ENCODE measurements around the gene PYCR2. TPM values are rescaled to one million over a fixed set of nuclear protein-coding genes. Genes with fewer than 3 reads are reported as not detected.
A peak's percentile ranks its signal among the peaks of the same experiment; 100 is the strongest.
"Not testable (repeated sequence)": the region's sequence is repeated elsewhere in the genome, so short reads cannot be mapped to it uniquely, and the experiment has no call there.

PYCR2 gene
- polyA plus RNA-seq, 6 donors from 2014 or later, result 57.5 to 96.5 (median 68.7) TPM

DNA sequence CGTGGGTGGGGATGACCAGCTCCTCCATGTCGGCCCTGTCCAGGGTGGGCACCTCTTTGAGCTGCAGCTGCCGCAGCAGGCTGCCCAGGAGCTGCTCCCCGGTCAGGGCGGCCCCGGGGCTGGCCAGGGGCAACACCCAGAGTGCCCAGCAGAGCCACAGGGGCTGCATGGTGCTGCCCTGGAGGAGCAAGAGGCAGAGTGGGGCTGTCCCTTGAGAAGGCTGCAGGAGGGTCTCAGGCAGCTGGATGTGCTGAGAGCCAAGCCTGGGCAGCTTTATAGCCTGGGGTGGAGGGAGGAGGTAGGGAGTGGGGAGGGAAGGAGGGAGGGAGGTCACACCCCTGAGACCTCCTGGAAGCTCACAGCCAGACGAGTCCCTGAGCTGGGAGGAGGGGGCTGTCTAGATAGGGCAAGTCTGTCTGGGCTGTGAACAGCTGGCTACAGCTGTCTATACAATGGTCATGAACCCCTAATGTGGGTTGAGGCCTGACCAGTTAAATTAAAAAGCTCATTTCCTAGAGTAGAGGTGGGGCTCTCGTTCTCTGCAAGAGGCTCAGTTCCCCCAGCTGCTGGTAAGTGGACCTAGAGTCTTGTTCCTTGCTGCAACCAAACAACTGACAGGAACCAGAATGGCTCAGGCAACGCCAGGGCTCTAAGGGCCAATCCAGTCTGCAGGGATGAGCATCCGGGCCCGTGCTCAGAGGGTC lies 35.0 kb downstream of the PYCR2 start, which contains the start of gene LEFTY1:
Gene LEFTY1, minus strand, starts transcription at position 249 of the 704 bp plus-strand sequence. Its CDS starts 80 bp downstream, at position 169.
- no peaks in the 10 kb centered on the region for H3K36me3 Mint-ChIP-seq
- H3K4me1 Mint-ChIP-seq, result peaks cover under 1 to 5% (median under 1%) of the 10 kb centered on the region in 3 donors
- H3K9me3 Mint-ChIP-seq, result no peaks in the 10 kb centered on the region
- ATAC-seq (ENCODE audit: low read depth in 2 of 2), result no peak
- peak within 1 kb of the TSS in 2 of 6 donors; percentile 38 to 42 for H3K27ac Mint-ChIP-seq
- no peak for DNase-seq
- H3K27me3 Mint-ChIP-seq, result peaks cover 0 to 9% (median 0%) of the 10 kb centered on the region in 3 donors
- H3K4me3 Mint-ChIP-seq, result peak within 1 kb of the TSS in 2 of 8 donors; percentile 10 to 47

DNA sequence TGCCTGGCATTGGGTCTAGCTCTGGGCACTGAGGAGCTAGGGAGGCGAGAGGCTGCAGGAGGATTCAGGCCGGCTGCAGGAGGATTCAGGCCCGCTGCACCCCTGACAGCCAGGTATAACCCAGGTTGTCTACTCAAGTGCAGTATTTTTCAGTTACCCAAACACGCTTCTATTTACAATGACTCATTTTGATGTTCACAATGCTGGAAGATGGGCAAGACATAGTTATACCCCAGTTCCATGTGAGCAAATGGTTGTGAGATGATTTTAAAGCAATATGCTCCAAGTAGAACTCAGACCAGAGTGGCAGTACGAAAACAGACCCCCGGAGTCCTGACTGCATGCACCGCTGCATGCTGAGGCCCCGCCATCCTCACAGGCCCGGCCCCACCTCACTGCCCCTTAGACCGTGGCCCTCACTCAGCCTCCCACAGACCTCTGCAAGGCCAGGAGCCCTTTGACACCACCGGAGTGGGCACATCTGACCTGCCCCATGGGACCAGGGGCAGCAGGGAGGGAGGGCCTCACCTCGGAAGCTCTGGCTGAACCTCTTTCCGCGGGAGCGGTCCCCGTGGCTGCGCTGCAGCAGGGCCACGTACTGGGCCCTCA lies 35.7 kb downstream of the PYCR2 start:
- Mint-ChIP-seq H3K27me3 (peaks cover 0 to 9% (median 0%) of the 10 kb centered on the region in 3 donors), H3K4me1 (peaks cover 6 to 10% (median 7%) of the 10 kb centered on the region in 3 donors), H3K4me3 (peak overlapping the region in 1 of 8 donors; percentile 19), H3K36me3 (no peaks in the 10 kb centered on the region), H3K27ac (no peak overlapping the region), H3K9me3 (no peaks in the 10 kb centered on the region)
- ATAC-seq (ENCODE audit: low read depth in 2 of 2) (no peak), DNase-seq (no peak)

DNA sequence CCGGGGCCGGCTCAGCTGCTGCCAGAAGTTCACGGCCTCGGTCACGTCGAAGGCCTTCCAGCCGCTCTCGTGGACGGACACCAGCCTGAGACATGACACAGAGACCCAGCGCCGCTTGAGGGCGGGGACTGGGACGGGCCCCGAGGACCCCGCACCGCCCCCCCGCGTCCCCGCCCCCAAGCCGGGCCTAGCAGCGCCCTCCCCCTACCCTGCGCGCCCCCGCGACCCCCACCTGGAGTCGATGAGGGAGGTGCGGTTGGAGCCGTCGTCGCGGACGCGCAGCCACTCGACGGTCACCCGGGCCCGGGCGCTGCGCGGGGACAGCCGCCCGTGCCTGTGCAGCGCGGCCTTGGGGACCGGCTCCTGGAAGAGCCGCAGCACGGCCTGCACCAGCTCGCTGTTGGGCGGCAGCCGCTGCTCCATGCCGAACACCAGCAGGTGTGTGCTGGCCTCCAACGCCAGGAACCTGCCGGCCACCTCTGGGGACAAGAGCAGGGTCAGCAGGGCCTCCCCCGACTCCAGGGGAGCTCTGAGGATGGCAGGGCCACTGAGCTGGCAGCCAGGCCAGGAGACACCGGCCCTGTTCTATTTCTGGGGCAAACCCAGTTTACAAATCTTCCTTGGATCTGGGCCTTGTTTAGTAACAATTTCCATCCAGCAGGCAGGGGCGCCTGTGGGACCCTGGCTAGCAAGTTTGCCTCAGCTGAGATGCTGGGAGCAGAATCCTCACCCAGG lies 36.3 kb downstream of the PYCR2 start:
- Mint-ChIP-seq H3K4me3 (peak overlapping the region in 1 of 8 donors; percentile 47), H3K4me1 (peaks cover 11 to 14% (median 12%) of the 10 kb centered on the region in 3 donors)
- ATAC-seq (ENCODE audit: low read depth in 2 of 2); H3K27ac Mint-ChIP-seq; DNase-seq; H3K9me3 Mint-ChIP-seq; H3K27me3 Mint-ChIP-seq; H3K36me3 Mint-ChIP-seq: not testable (repeated sequence)

DNA sequence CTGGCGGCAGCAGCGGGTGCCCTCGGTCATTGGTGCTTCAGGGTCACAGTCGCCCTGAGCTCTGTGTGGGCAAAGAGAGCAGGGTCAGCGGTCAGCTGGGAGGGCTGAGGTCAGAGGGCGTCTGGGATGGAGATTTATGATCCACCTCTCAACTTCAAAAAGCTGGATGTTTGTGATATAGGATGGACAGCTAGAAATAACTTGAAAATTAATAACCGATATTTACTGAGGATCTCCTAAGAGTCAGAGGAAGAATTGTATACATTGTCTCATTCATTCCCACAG lies 37.1 kb downstream of the PYCR2 start:
- H3K27me3 Mint-ChIP-seq, result peaks cover 0 to 9% (median 0%) of the 10 kb centered on the region in 3 donors
- no peak for DNase-seq
- H3K4me3 Mint-ChIP-seq, result peak overlapping the region in 1 of 8 donors; percentile 47
- H3K36me3 Mint-ChIP-seq, result no peaks in the 10 kb centered on the region
- no peak for ATAC-seq (ENCODE audit: low read depth in 2 of 2)
- H3K27ac Mint-ChIP-seq, result no peak overlapping the region
- H3K9me3 Mint-ChIP-seq, result no peaks in the 10 kb centered on the region
- H3K4me1 Mint-ChIP-seq, result peaks cover 11 to 14% (median 12%) of the 10 kb centered on the region in 3 donors

DNA sequence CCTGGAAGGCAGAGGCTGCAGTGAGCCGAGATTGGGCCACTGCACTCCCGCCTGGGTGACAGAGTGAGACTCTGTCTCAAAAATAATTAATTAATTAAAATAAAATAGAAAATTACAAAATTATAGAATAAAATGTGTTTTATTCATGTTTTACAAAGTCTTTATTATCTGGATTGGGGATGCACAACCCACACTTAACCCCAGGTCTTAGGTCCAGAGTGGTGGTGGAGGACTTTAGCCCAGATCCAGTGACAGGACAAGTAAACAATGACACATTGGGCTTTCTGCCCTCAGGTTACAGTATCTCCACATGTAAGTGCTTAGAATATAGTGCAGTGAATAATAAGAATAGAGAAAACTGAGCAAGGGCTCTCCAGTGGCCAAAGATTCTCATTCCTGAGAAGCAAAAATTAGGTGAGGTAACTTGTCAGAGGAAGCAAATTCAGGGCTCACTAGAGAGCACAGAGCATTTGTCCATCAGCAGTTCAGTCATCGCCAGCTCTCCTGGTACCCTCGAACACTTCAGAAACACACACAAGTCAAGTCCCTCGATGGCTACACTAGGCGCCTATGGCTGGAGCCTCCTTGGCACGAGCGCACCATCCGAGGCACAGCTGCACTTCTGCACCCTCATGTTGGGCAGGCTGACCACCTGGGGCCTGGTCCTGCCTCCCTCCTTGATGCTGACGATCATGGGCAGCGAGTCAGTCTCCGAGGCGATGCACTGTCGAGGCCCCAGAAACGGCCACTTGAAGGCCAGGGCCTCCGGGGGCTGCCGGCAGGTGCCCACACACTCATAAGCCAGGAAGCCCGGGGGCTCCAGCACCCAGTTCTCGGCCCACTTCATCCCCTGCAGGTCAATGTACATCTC lies 37.7 kb downstream of the PYCR2 start:
- peaks cover 12 to 15% (median 13%) of the 10 kb centered on the region in 3 donors for H3K4me1 Mint-ChIP-seq
- H3K27ac Mint-ChIP-seq, result no peak overlapping the region
- H3K9me3 Mint-ChIP-seq, result no peaks in the 10 kb centered on the region
- peaks cover 0 to 9% (median 0%) of the 10 kb centered on the region in 3 donors for H3K27me3 Mint-ChIP-seq
- H3K4me3 Mint-ChIP-seq, result peak overlapping the region in 2 of 8 donors; percentile 47 to 69
- H3K36me3 Mint-ChIP-seq, result no peaks in the 10 kb centered on the region
- no peak for ATAC-seq (ENCODE audit: low read depth in 2 of 2)
- DNase-seq, result no peak

DNA sequence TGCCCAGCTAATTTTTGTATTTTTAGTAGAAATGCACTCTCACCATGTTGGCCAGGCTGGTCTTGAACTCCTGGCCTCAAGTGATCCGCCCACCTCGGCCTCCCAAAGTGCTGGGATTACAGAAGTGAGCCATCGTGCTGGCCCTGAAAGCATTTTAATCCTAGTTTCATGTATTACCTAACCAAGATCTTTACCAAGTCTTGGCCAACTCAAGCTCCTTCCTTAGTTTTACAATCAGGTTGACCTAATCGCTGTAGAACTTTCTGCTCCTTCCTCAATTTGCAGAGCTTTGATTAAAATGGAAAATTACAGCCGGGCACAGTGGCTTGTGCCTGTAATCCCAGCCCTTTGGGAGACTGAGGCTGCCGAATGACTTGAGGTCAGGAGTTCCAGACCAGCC lies 38.7 kb downstream of the PYCR2 start:
- ATAC-seq (ENCODE audit: low read depth in 2 of 2) (no peak), DNase-seq (no peak)
- Mint-ChIP-seq H3K36me3 (no peaks in the 10 kb centered on the region), H3K27ac (no peak overlapping the region), H3K9me3 (no peaks in the 10 kb centered on the region), H3K27me3 (peaks cover 0 to 9% (median 0%) of the 10 kb centered on the region in 3 donors), H3K4me3 (peak overlapping the region in 3 of 8 donors; percentile 15 to 61 (median 53)), H3K4me1 (peaks cover 19 to 26% (median 24%) of the 10 kb centered on the region in 3 donors)

DNA sequence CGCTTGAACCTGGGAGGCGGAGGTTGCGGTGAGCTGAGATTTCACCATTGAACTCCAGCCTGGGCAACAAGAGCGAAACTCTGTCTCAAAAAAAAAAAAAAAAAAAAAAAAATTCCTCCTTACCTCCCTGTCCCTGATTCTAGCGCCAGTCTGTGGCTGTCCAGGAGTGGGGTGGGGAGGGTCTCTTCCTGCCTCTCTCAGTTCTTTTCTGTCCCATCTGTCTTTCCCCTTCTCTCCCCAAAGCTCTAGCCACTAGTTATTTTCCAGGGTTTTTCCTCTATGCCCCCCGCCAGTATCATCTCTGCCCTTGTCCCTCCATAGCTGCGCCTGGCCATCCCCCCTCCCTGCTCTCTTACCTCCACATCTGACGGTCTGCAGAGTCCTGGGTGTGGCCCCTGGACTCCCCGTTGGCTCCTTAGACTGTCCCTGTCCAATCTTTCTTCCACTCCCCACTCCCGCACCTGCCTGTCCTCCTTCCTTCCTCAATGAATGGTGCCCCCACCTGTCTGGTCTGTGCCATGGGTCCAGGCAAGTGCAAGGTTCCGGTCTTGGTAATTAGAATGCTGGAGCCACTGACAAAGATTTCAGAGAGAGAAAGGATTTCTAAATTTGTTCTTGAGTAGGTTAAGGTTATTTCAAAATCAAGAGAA lies 40.3 kb downstream of the PYCR2 start:
- no peaks in the 10 kb centered on the region for H3K9me3 Mint-ChIP-seq
- H3K36me3 Mint-ChIP-seq, result no peaks in the 10 kb centered on the region
- DNase-seq (no peak), ATAC-seq (ENCODE audit: low read depth in 2 of 2) (no peak)
- H3K4me1 Mint-ChIP-seq, result peaks cover 35 to 42% (median 40%) of the 10 kb centered on the region in 3 donors
- H3K27ac Mint-ChIP-seq, result peak overlapping the region in 5 of 6 donors; percentile 30 to 88 (median 71)
- peaks cover 0 to 9% (median 0%) of the 10 kb centered on the region in 3 donors for H3K27me3 Mint-ChIP-seq
- H3K4me3 Mint-ChIP-seq, result peak overlapping the region; percentile 90 to 97 (median 95)

DNA sequence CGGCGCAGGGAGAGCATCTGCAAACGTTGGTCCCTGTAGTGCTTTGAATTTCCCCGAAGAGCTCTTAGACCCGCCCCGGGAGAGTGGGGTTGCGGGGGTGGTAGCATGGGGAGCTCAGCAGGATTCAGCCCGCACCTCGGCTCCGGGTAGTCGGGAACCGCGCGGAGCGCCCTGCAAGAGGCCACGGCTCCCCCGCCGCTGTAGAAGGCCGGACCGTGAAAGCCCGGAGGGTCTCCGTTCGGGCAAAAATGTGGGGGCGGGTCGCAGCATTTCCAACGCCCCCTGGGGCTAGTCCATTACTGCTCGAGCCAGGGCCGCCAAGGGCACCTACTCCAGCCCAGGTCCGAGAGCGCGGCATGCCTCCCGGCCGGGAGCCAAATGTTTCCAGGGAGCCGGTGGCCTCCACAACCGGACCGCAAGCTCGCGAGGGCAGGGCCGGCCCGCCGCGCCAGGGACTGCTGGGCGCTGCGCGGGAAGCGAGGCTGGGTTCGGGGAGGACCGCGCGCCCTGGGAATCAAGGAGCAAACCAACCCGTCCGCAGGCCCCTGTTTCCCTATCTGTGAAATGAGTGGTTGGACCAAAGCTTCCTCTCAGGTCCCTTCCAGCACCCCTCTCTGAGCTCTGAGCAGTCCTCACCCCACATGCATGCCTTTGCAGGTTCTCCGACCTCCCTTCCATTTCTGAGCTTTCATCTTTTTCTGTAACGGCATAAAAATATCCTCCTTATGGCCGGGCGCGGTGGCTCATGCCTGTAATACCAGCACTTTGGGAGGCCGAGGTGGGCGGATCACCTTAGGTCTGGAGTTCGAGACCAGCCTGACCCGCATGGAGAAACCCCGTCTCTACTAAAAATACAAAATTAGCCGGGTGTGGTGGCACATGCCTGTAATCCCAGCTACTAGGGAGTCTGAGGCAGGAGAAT lies 41.1 kb downstream of the PYCR2 start:
- peak; percentile 40 to 44 for ATAC-seq (ENCODE audit: low read depth in 2 of 2)
- H3K27ac Mint-ChIP-seq, result peak overlapping the region; percentile 24 to 93 (median 88)

DNA sequence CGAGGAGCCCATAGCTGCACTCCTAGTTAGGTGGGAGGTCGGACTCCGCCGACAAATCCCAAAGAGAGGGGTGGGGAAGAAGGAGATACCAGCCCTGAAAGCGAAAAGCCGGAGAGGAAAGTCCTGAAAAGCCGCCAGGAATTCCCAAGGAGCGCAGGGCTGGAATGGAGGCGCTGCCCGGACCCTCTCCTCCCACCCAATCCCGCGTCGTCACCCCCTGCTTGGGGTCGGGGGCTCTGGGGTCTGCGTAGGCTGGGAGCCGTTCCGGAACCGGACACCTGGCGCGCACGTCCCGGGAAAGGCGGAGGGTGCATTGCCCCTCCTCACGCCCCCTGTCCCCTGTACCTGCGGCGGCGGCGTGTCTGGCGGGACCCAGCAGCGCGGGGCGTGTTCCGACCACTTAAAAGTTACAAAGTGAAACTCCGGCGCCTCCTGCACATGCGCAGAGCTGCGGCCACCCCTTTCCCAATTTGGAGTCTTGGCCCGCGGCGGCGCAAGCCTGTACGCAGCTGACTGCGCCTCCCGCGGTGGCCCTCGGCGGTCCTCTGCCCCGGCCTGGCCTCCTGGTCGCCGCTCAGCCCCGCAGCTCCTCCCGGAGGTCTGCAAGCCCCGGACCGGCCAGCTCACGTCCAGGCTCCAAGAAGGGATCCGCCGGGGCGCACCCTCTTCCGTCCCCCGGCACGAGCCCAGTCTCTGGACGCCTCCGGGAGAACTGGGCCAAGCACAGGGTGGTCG lies 41.9 kb downstream of the PYCR2 start, which contains the start of gene TMEM63A:
Gene TMEM63A, minus strand, starts transcription at position 422 of the 735 bp plus-strand sequence. CDS start 4,800 bp downstream, outside the sequence.
- peaks cover 45 to 55% (median 55%) of the 10 kb centered on the region in 3 donors for H3K4me1 Mint-ChIP-seq
- no peaks in the 10 kb centered on the region for H3K36me3 Mint-ChIP-seq
- H3K9me3 Mint-ChIP-seq, result no peaks in the 10 kb centered on the region
- DNase-seq, result peak; percentile 86
- peak within 1 kb of the TSS; percentile 90 to 97 (median 95) for H3K4me3 Mint-ChIP-seq
- peak within 1 kb of the TSS; percentile 78 to 93 (median 88) for H3K27ac Mint-ChIP-seq
- ATAC-seq (ENCODE audit: low read depth in 2 of 2), result peak; percentile 79 to 84
- peaks cover 0 to 3% (median 0%) of the 10 kb centered on the region in 3 donors for H3K27me3 Mint-ChIP-seq

More for the DNA sequence above, 41.1 kb downstream of the PYCR2 start:
- Mint-ChIP-seq H3K4me3 (peak overlapping the region; percentile 90 to 97 (median 95)), H3K9me3 (no peaks in the 10 kb centered on the region), H3K27me3 (peaks cover 0 to 5% (median 0%) of the 10 kb centered on the region in 3 donors), H3K36me3 (no peaks in the 10 kb centered on the region), H3K4me1 (peaks cover 40 to 47% (median 46%) of the 10 kb centered on the region in 3 donors)
- DNase-seq, result no peak

DNA sequence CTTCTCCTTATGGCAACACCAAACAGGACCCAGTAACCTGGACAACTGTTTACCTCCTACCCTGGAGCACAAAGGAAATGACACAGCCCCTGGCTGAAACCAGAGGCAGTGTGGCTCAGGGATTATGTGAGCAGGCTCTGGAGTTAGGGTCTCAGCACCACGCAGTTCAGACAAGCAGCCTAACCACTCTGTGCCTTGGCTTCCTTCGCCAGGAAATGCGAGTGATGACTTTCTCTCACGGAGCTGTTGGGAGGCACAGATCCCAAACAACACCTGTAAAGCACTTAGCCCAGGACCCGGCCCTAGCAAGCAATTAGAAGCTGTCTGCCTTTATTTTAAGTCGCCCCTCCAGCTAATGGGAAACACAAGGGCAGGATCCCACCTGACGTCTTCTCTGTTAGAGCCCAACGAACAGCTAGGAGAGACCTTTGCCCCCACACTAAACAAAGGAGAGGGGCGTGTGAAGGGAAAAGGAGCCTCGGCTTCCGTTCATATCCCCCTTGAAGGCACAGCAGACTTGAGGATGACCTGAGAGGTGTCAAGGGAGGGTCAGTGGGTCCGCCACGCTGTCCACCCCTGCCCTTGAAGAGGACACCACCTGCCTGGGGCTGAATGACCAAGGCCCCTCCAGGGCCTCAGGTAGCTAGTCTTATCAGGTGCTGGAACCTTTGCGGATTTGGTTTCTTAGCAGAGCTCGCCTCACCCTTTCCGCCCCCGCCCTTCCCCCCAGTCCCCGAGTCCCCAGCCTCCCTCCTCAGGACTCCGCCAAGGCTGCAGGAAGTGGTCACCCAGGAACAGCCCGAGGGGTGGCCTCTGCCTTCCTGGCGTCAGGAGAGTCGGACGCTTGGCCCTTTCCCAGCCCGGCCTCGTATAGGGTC lies 42.7 kb downstream of the PYCR2 start:
- peaks cover 45 to 56% (median 55%) of the 10 kb centered on the region in 3 donors for H3K4me1 Mint-ChIP-seq
- DNase-seq (no peak), ATAC-seq (ENCODE audit: low read depth in 2 of 2) (peak; percentile 11 to 16)
- no peaks in the 10 kb centered on the region for H3K27me3 Mint-ChIP-seq
- peak overlapping the region; percentile 40 to 93 (median 82) for H3K27ac Mint-ChIP-seq
- no peaks in the 10 kb centered on the region for H3K9me3 Mint-ChIP-seq
- peak overlapping the region; percentile 90 to 97 (median 95) for H3K4me3 Mint-ChIP-seq
- no peaks in the 10 kb centered on the region for H3K36me3 Mint-ChIP-seq
